Measurements from ENCODE around the gene FAM151B.
"Not testable (repeated sequence)": the region's sequence is repeated elsewhere in the genome, so short reads cannot be mapped to it uniquely, and the experiment has no call there.

The FAM151B gene

GRCh38 chr5:80466669-80467485, 21.0 kb upstream of the FAM151B start:
- H3K36me3 ChIP-seq (replicated peaks; ENCODE audit: insufficient read depth, low read length), result no peaks in the 10 kb centered on the region
- no peaks in the 10 kb centered on the region for H4K20me1 ChIP-seq (ENCODE audit: insufficient read depth, low read length)
- no peaks in the 10 kb centered on the region for H3K9me2 ChIP-seq (replicated peaks; ENCODE audit: insufficient read depth, low read length)
- TF ChIP-seq EZH2phosphoT487 (IDR thresholded peaks at IDR 0.05; ENCODE audit: low read length), result no peak
- TF ChIP-seq CTCF (IDR thresholded peaks at IDR 0.05; ENCODE audit: low read length), result no peak
- no peak for TF ChIP-seq EZH2 (optimal IDR thresholded peaks at IDR 0.05; ENCODE audit: low read depth, low read length)
- no peaks in the 10 kb centered on the region for H3K79me2 ChIP-seq (ENCODE audit: low read length)
- no peak for DNase-seq
- H2AFZ ChIP-seq (ENCODE audit: low read length), result no peak overlapping the region
- H3K27ac ChIP-seq (ENCODE audit: low read length), result no peak overlapping the region
- no peak overlapping the region for H3K4me3 ChIP-seq (ENCODE audit: low read length)
- no peak overlapping the region for H3K9ac ChIP-seq (ENCODE audit: low read length)
- no peaks in the 10 kb centered on the region for H3K4me1 ChIP-seq (ENCODE audit: low read length)
- H3K27me3 ChIP-seq (replicated peaks; ENCODE audit: insufficient read depth, low read length), result no peaks in the 10 kb centered on the region
- H3K4me2 ChIP-seq (ENCODE audit: low read depth, low read length), result no peak overlapping the region
- no peaks in the 10 kb centered on the region for H3F3A ChIP-seq (ENCODE audit: insufficient read depth, low read length)
- no peaks in the 10 kb centered on the region for H3K9me3 ChIP-seq (replicated peaks; ENCODE audit: insufficient read depth, low read length)

- Histone ChIP-seq H3K27me3 (replicated peaks; ENCODE audit: insufficient read depth, low read length) (no peaks in the 10 kb centered on the region), H3K4me2 (ENCODE audit: low read depth, low read length) (no peak overlapping the region), H3K9me3 (replicated peaks; ENCODE audit: insufficient read depth, low read length) (no peaks in the 10 kb centered on the region), H3K4me3 (ENCODE audit: low read length) (no peak overlapping the region), H2AFZ (ENCODE audit: low read length) (no peak overlapping the region), H4K20me1 (ENCODE audit: insufficient read depth, low read length) (no peaks in the 10 kb centered on the region), H3K9me2 (replicated peaks; ENCODE audit: insufficient read depth, low read length) (no peaks in the 10 kb centered on the region), H3K4me1 (ENCODE audit: low read length) (no peaks in the 10 kb centered on the region), H3F3A (ENCODE audit: insufficient read depth, low read length) (no peaks in the 10 kb centered on the region), H3K36me3 (replicated peaks; ENCODE audit: insufficient read depth, low read length) (no peaks in the 10 kb centered on the region), H3K27ac (ENCODE audit: low read length) (no peak overlapping the region), H3K79me2 (ENCODE audit: low read length) (no peaks in the 10 kb centered on the region), H3K9ac (ENCODE audit: low read length) (no peak overlapping the region)
- no peak for TF ChIP-seq EZH2phosphoT487 (IDR thresholded peaks at IDR 0.05; ENCODE audit: low read length)
- no peak for TF ChIP-seq EZH2 (optimal IDR thresholded peaks at IDR 0.05; ENCODE audit: low read depth, low read length)
- TF ChIP-seq CTCF (IDR thresholded peaks at IDR 0.05; ENCODE audit: low read length), result no peak
- no peak for DNase-seq
These were observed 19.8 kb upstream of the FAM151B start for GRCh38 chr5:80468131-80468530.

- not testable (repeated sequence) for H3K4me3 ChIP-seq (ENCODE audit: low read length); H3K9ac ChIP-seq (ENCODE audit: low read length); H3F3A ChIP-seq (ENCODE audit: insufficient read depth, low read length); H3K27ac ChIP-seq (ENCODE audit: low read length); H2AFZ ChIP-seq (ENCODE audit: low read length); H3K79me2 ChIP-seq (ENCODE audit: low read length); H3K27me3 ChIP-seq (replicated peaks; ENCODE audit: insufficient read depth, low read length); DNase-seq; H3K9me3 ChIP-seq (replicated peaks; ENCODE audit: insufficient read depth, low read length); H3K36me3 ChIP-seq (replicated peaks; ENCODE audit: insufficient read depth, low read length); H4K20me1 ChIP-seq (ENCODE audit: insufficient read depth, low read length); H3K4me2 ChIP-seq (ENCODE audit: low read depth, low read length); H3K4me1 ChIP-seq (ENCODE audit: low read length); H3K9me2 ChIP-seq (replicated peaks; ENCODE audit: insufficient read depth, low read length)
These were observed 17.3 kb upstream of the FAM151B start for GRCh38 chr5:80470631-80471030.

GRCh38 chr5:80474929-80475328, 13.0 kb upstream of the FAM151B start:
- H3K4me3 ChIP-seq (ENCODE audit: low read length), result no peak overlapping the region
- no peak for DNase-seq
- no peaks in the 10 kb centered on the region for H3K27me3 ChIP-seq (replicated peaks; ENCODE audit: insufficient read depth, low read length)
- no peaks in the 10 kb centered on the region for H3K9me3 ChIP-seq (replicated peaks; ENCODE audit: insufficient read depth, low read length)
- H3F3A ChIP-seq (ENCODE audit: insufficient read depth, low read length), result no peaks in the 10 kb centered on the region
- no peak overlapping the region for H3K27ac ChIP-seq (ENCODE audit: low read length)
- TF ChIP-seq EZH2phosphoT487 (IDR thresholded peaks at IDR 0.05; ENCODE audit: low read length) (no peak), CTCF (IDR thresholded peaks at IDR 0.05; ENCODE audit: low read length) (no peak), EZH2 (optimal IDR thresholded peaks at IDR 0.05; ENCODE audit: low read depth, low read length) (no peak)
- no peaks in the 10 kb centered on the region for H3K36me3 ChIP-seq (replicated peaks; ENCODE audit: insufficient read depth, low read length)
- no peak overlapping the region for H3K4me2 ChIP-seq (ENCODE audit: low read depth, low read length)
- no peaks in the 10 kb centered on the region for H4K20me1 ChIP-seq (ENCODE audit: insufficient read depth, low read length)
- no peaks in the 10 kb centered on the region for H3K9me2 ChIP-seq (replicated peaks; ENCODE audit: insufficient read depth, low read length)
- no peak overlapping the region for H3K9ac ChIP-seq (ENCODE audit: low read length)
- H3K79me2 ChIP-seq (ENCODE audit: low read length), result no peaks in the 10 kb centered on the region
- H2AFZ ChIP-seq (ENCODE audit: low read length), result no peak overlapping the region
- no peaks in the 10 kb centered on the region for H3K4me1 ChIP-seq (ENCODE audit: low read length)

Measured in MM.1S (cell line).